HEK293 (cell line): Measurements from ENCODE around the gene ARRB2.

Experiments
- CTCF ChIP-seq: fragments of 450-650 bp; formaldehyde crosslinking; IDR thresholded peaks from 2 replicates; pipeline ENCODE4 v1.5.1; 2016; ENCODE audit warnings: missing biosample characterization, missing genetic modification characterization
- GLI2 ChIP-seq: fragments of 450-650 bp; formaldehyde crosslinking; IDR thresholded peaks from 2 replicates; pipeline ENCODE4; 2017; ENCODE audit warnings: missing biosample characterization, missing genetic modification characterization, low read depth, borderline replicate concordance
- GLI4 ChIP-seq: fragments of 450-650 bp; formaldehyde crosslinking; IDR thresholded peaks from 2 replicates; pipeline ENCODE4 v1.5.1; 2016; ENCODE audit warnings: missing biosample characterization, missing genetic modification characterization
- HOXC10 ChIP-seq: sonication (generic); formaldehyde crosslinking; IDR thresholded peaks from 2 replicates; pipeline ENCODE4 v1.8.1; 2023; ENCODE audit warnings: mild to moderate bottlenecking, missing genetic modification reagents
- HOXD13 ChIP-seq: sonication (generic); formaldehyde crosslinking; IDR thresholded peaks from 2 replicates; pipeline ENCODE4 v1.8.0; 2022; ENCODE audit warnings: missing genetic modification reagents, borderline replicate concordance
- INSM2 ChIP-seq: fragments of 450-650 bp; formaldehyde crosslinking; IDR thresholded peaks from 2 replicates; pipeline ENCODE4 v1.5.1; 2016; ENCODE audit warnings: missing biosample characterization, missing genetic modification characterization
- KLF8 ChIP-seq: fragments of 450-650 bp; formaldehyde crosslinking; IDR thresholded peaks from 2 replicates; pipeline ENCODE4 v1.5.1; 2016; ENCODE audit warnings: missing biosample characterization, missing genetic modification characterization
- MYNN ChIP-seq: fragments of 450-650 bp; formaldehyde crosslinking; IDR thresholded peaks from 2 replicates; pipeline ENCODE4 v1.5.1; 2016; ENCODE audit warnings: missing biosample characterization, missing genetic modification characterization, borderline replicate concordance
- MZF1 ChIP-seq: fragments of 450-650 bp; formaldehyde crosslinking; IDR thresholded peaks from 2 replicates; pipeline ENCODE4 v1.5.1; 2017; ENCODE audit warnings: missing biosample characterization, missing genetic modification characterization, borderline replicate concordance
- SCRT2 ChIP-seq: fragments of 450-650 bp; formaldehyde crosslinking; IDR thresholded peaks from 2 replicates; pipeline ENCODE4 v1.5.1; 2016; ENCODE audit warnings: missing biosample characterization, missing genetic modification characterization
- TRIM28 ChIP-seq: IDR thresholded peaks from 2 replicates; pipeline ENCODE4 v1.6.1; 2011; ENCODE audit warnings: low read length, control low read depth, borderline replicate concordance
- ZBTB10 ChIP-seq: fragments of 450-650 bp; formaldehyde crosslinking; IDR thresholded peaks from 2 replicates; pipeline ENCODE4 v1.5.1; 2016; ENCODE audit warnings: missing biosample characterization, missing genetic modification characterization
- ZEB2 ChIP-seq: fragments of 450-650 bp; formaldehyde crosslinking; IDR thresholded peaks from 2 replicates; pipeline ENCODE4 v1.5.1; 2016; ENCODE audit warnings: missing biosample characterization, missing genetic modification characterization
- ZFHX2 ChIP-seq: fragments of 450-650 bp; formaldehyde crosslinking; conservative IDR thresholded peaks from 2 replicates; pipeline ENCODE4 v1.5.1; 2016; ENCODE audit warnings: missing biosample characterization, missing genetic modification characterization
- ZFP3 ChIP-seq: fragments of 450-650 bp; formaldehyde crosslinking; IDR thresholded peaks from 2 replicates; pipeline ENCODE4 v1.5.1; 2016; ENCODE audit warnings: low read depth, missing biosample characterization, missing genetic modification characterization
- ZNF114 ChIP-seq: fragments of 450-650 bp; formaldehyde crosslinking; IDR thresholded peaks from 2 replicates; pipeline ENCODE4 v1.5.0; 2017; ENCODE audit warnings: missing biosample characterization, missing genetic modification characterization
- ZNF214 ChIP-seq: fragments of 450-650 bp; formaldehyde crosslinking; IDR thresholded peaks from 2 replicates; pipeline ENCODE4 v1.5.1; 2017; ENCODE audit warnings: missing biosample characterization, mild to moderate bottlenecking, missing genetic modification characterization, borderline replicate concordance
- ZNF24 ChIP-seq: fragments of 450-650 bp; formaldehyde crosslinking; IDR thresholded peaks from 2 replicates; pipeline ENCODE4 v1.5.1; 2016; ENCODE audit warnings: missing biosample characterization, missing genetic modification characterization
- ZNF26 ChIP-seq: fragments of 450-650 bp; formaldehyde crosslinking; IDR thresholded peaks from 2 replicates; pipeline ENCODE4 v1.5.1; 2016; ENCODE audit warnings: missing biosample characterization, missing genetic modification characterization
- ZNF311 ChIP-seq: fragments of 450-650 bp; formaldehyde crosslinking; IDR thresholded peaks from 2 replicates; pipeline ENCODE4 v1.5.1; 2017; ENCODE audit warnings: missing biosample characterization, missing genetic modification characterization, borderline replicate concordance
- ZNF350 ChIP-seq: fragments of 450-650 bp; formaldehyde crosslinking; IDR thresholded peaks from 2 replicates; pipeline ENCODE4 v1.5.0; 2017; ENCODE audit warnings: missing biosample characterization, mild to moderate bottlenecking, missing genetic modification characterization
- ZNF362 ChIP-seq: fragments of 450-650 bp; formaldehyde crosslinking; IDR thresholded peaks from 2 replicates; pipeline ENCODE4 v1.5.1; 2016; ENCODE audit warnings: missing biosample characterization, missing genetic modification characterization
- ZNF488 ChIP-seq: fragments of 450-650 bp; formaldehyde crosslinking; IDR thresholded peaks from 2 replicates; pipeline ENCODE4 v1.5.1; 2016; ENCODE audit warnings: missing biosample characterization, missing genetic modification characterization
- ZNF548 ChIP-seq: fragments of 450-650 bp; formaldehyde crosslinking; IDR thresholded peaks from 2 replicates; pipeline ENCODE4 v1.5.1; 2016; ENCODE audit warnings: missing biosample characterization, missing genetic modification characterization
- ZNF555 ChIP-seq: fragments of 450-650 bp; formaldehyde crosslinking; conservative IDR thresholded peaks from 2 replicates; pipeline ENCODE4 v1.5.1; 2017; ENCODE audit warnings: missing biosample characterization, mild to moderate bottlenecking, missing genetic modification characterization, inconsistent platforms
- ZNF658 ChIP-seq: fragments of 450-650 bp; formaldehyde crosslinking; IDR thresholded peaks from 2 replicates; pipeline ENCODE4; 2016; ENCODE audit warnings: missing biosample characterization, missing genetic modification characterization
- ZNF76 ChIP-seq: fragments of 450-650 bp; formaldehyde crosslinking; IDR thresholded peaks from 2 replicates; pipeline ENCODE4; 2016; ENCODE audit warnings: low read depth, missing biosample characterization, missing genetic modification characterization, borderline replicate concordance
- ZNF792 ChIP-seq: fragments of 450-650 bp; formaldehyde crosslinking; IDR thresholded peaks from 2 replicates; pipeline ENCODE4 v1.5.1; 2016; ENCODE audit warnings: missing biosample characterization, missing genetic modification characterization
- ZSCAN30 ChIP-seq: fragments of 450-650 bp; IDR thresholded peaks from 2 replicates; pipeline ENCODE4 v1.5.1; 2018; ENCODE audit warnings: missing biosample characterization, mild to moderate bottlenecking, missing genetic modification characterization, moderate library complexity
- ZXDB ChIP-seq: fragments of 450-650 bp; formaldehyde crosslinking; IDR thresholded peaks from 2 replicates; pipeline ENCODE4 v1.5.1; 2016; ENCODE audit warnings: missing biosample characterization, missing genetic modification characterization

Gene ARRB2

GRCh38 chr17:4721203-4722135 lies 11.0 kb downstream of the ARRB2 start (continued):
- TF ChIP-seq ZFHX2: peak; percentile 38
- no peak for TF ChIP-seq ZNF548 (tag by site-specific recombination)
- TF ChIP-seq ZNF76 (tag by site-specific recombination): no peak; the same call in 1 of the 2 replicates
- no peak for TF ChIP-seq CTCF (tag by site-specific recombination)
- no peak for TF ChIP-seq ZNF26 (tag by site-specific recombination)
- peak; percentile 81; the same call in 1 of the 2 replicates for TF ChIP-seq ZNF24 (tag by site-specific recombination)
- TF ChIP-seq ZNF362 (tag by site-specific recombination): no peak
- TF ChIP-seq ZNF792 (tag by site-specific recombination): no peak
- TF ChIP-seq ZXDB (tag by site-specific recombination): peak; percentile 77
- TF ChIP-seq ZSCAN30: no peak
- TF ChIP-seq ZNF350: no peak
- no peak for TF ChIP-seq ZNF555 (tag by site-specific recombination)
- TF ChIP-seq INSM2: 0 out of 2 replicates have a peak, but pooled peaks have one; percentile 51
- no peak for TF ChIP-seq TRIM28
- no peak for TF ChIP-seq ZNF114
- TF ChIP-seq ZFP3 (tag by site-specific recombination): no peak
- TF ChIP-seq ZBTB10 (tag by site-specific recombination): 0 out of 2 replicates have a peak, but pooled peaks have one; percentile 19
- TF ChIP-seq KLF8 (tag by site-specific recombination): peak; percentile 82
- no peak for TF ChIP-seq GLI4 (tag by site-specific recombination)
- peak; percentile 87 for TF ChIP-seq ZEB2 (tag by site-specific recombination)
- no peak for TF ChIP-seq ZNF488 (tag by site-specific recombination)
- TF ChIP-seq SCRT2: peak; percentile 98
- TF ChIP-seq ZNF658: no peak
- TF ChIP-seq HOXD13 (CRISPR knock-in tag): no peak
- TF ChIP-seq HOXC10: no peak
- TF ChIP-seq MYNN (tag by site-specific recombination): no peak
- TF ChIP-seq MZF1 (tag by site-specific recombination): no peak
- TF ChIP-seq ZNF214 (tag by site-specific recombination): no peak
- TF ChIP-seq GLI2: no peak; the same call in 1 of the 2 replicates
- TF ChIP-seq ZNF311: no peak
